GM12864 (cell line): ENCODE measurements around the gene KLF17.

Experiments used
- DNase-seq: peaks from one replicate; pipeline ENCODE4 v3.0.0-alpha.2; 2011; ENCODE audit warnings: low read depth
- H3K4me3 ChIP-seq: 2 replicates; pipeline ENCODE4 v1.5.1; 2011; ENCODE audit warnings: mild to moderate bottlenecking, low read depth, low read length, control low read depth
- TF ChIP-seq, protein P1 (sequence below): IDR thresholded peaks from 2 replicates; pipeline ENCODE4 v1.5.1; 2011; ENCODE audit warnings: low read depth, mild to moderate bottlenecking, moderate library complexity, low read length, control low read depth, inconsistent platforms; ENCODE audit errors: missing control alignments

The KLF17 gene

DNA sequence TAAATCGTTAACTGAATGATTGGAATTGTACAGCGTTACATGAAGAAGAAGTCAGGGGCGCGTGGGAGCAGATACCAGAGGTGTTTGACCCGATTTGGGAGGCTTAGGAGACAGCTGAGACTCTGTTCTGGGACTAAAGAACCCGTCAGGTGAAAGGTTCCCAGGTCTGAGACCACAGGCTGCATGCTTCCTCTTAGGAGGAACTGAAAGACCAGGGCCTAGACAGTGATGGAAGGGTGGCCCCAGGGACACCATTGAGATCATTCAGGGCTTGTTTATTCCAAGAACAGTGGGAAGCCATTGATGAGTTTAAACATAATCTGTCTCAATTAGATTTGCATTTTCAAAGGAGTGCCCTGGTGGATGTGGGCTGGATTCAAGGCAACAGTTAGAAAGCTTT is 904 bp downstream of the KLF17 start:
- TF ChIP-seq, protein P1, sequence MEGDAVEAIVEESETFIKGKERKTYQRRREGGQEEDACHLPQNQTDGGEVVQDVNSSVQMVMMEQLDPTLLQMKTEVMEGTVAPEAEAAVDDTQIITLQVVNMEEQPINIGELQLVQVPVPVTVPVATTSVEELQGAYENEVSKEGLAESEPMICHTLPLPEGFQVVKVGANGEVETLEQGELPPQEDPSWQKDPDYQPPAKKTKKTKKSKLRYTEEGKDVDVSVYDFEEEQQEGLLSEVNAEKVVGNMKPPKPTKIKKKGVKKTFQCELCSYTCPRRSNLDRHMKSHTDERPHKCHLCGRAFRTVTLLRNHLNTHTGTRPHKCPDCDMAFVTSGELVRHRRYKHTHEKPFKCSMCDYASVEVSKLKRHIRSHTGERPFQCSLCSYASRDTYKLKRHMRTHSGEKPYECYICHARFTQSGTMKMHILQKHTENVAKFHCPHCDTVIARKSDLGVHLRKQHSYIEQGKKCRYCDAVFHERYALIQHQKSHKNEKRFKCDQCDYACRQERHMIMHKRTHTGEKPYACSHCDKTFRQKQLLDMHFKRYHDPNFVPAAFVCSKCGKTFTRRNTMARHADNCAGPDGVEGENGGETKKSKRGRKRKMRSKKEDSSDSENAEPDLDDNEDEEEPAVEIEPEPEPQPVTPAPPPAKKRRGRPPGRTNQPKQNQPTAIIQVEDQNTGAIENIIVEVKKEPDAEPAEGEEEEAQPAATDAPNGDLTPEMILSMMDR = no peak
- DNase-seq = no peak

DNA sequence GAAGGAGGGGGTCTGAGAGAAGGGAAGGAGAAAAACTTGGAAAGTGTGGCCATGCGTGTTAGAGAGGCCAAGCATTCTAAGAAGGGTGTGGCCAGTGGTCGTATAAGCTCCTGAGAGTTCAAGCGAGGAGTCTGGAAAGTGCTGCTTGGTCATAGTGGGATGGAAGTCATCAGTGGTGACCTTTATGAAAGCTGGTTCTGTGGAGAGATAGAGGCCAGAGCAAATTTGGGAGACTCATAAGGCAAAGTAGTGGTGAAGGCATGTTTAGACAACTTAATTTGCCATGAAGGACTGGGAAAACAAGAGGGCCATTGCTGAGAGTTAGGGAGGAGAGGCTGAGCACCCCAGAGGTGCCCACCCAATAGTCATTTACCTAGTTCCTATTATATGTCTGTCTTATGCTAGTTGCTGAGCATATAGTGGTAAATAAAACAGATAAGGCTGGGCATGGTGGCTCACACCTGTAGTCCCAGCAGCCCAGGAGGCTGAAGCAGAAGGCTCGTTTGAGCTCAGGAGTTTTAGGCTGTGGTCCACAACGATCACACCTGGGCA is 1.9 kb downstream of the KLF17 start:
- H3K4me3 ChIP-seq = no peak overlapping the region
- TF ChIP-seq, protein P1 = no peak
- no peak for DNase-seq

More for the DNA sequence above, 904 bp downstream of the KLF17 start:
- H3K4me3 ChIP-seq = no peak overlapping the region

DNA sequence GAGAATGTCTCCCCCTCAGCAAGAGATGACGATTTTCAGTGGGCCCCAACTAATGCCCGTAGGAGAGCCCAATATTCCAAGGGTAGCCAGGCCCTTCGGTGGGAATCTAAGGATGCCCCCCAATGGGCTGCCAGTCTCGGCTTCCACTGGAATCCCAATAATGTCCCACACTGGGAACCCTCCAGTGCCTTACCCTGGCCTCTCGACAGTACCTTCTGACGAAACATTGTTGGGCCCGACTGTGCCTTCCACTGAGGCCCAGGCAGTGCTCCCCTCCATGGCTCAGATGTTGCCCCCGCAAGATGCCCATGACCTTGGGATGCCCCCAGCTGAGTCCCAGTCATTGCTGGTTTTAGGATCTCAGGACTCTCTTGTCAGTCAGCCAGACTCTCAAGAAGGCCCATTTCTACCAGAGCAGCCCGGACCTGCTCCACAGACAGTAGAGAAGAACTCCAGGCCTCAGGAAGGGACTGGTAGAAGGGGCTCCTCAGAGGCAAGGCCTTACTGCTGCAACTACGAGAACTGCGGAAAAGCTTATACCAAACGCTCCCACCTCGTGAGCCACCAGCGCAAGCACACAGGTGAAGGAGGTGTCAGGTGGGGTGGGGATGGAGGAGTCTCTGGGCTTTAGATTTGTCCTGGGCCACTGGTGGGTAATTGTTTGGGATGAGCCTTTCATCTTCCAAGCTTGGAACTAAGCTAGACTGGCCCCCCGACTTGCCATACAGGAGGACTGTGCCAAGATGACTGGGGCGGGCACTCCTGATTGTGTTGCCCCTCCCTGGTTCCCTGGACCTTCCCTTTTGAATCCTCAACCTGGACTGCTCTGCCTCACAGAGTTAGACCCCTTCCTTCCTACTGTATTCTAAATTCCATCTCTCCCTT is 11.2 kb downstream of the KLF17 start:
- no peak overlapping the region for H3K4me3 ChIP-seq
- TF ChIP-seq, protein P1 = no peak
- no peak for DNase-seq

DNA sequence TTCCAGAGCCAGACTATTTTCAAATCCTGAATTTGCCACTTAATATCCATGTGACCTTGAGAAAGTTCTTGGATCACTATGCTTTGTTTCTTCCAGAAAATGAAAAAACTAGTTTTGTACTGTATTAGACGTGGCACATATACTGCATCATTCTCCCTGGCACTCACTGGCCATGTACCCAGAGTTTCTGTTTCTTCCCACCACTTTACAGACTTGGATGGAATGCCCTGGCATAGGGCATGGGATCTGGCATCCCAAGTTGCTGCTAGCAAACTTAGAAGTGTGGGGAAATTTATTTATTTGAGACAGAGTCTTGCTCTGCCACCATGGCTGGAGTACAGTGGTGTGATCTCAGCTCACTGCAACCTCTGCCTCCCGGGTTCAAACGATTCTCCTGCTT is 12.8 kb downstream of the KLF17 start:
- no peak for DNase-seq
- TF ChIP-seq, protein P1 = no peak

DNA sequence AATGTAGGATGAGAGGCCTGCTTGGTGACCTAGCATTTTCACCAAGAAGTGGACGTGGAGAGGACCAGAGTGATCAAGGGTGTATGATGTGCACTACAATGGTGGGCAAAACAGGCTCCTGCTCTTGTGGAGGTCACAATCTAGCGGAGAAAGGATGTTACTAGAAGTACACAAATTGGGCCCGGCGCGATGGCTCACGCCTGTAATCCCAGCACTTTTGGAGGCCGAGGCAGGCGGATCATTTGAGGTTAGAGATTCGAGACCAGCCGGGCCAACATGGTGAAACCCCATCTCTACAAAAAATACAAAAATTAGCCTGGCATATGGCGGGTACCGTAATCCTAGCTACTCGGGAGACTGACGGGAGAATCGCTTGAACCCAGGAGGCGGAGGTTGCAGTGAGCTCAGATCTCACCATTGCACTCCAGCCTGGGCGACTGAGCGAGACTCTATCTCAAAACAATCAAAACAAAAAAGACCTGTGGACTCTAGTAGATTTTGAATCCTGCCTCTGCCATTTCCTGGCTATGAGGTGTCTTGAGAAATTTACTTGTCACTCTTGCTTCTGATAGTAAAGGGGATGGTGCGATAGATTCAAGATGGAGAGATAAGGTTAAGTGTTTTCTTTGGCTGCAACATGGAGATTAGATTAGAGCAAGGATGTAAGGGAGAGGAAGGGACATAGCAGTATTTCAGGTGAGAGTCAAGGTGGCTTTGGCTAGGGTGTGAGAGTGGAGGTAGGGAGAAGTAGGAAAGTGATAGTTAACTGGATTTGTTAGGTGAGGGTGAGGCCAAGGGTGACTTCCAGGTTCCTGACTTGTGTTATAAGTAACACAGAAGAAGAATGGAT is 15.7 kb downstream of the KLF17 start:
- DNase-seq = no peak
- H3K4me3 ChIP-seq = no peak overlapping the region
- TF ChIP-seq, protein P1 = no peak

More for the DNA sequence above, 12.8 kb downstream of the KLF17 start:
- no peak overlapping the region for H3K4me3 ChIP-seq

DNA sequence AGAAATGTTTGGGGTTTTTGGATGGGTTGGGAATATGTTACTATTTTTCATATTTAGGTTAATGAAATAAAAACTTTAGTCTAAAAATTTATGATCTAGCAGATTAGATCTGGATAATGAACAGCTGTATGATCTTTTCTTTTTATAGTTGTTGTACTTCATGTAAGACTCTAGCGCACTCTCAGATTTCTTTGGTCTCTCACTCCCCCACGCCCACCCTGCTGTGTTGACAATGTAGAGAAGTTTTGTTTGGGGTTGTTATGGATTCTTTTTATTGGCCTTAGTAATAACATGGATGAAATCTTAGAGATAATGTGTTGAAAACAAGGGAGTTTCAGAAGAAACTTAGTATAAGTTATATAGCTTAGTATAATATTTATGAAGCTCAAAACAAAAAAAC is 17.3 kb downstream of the KLF17 start:
- H3K4me3 ChIP-seq = no peak overlapping the region
- TF ChIP-seq, protein P1 = no peak
- DNase-seq = no peak
